GM21423 (cell line): ENCODE data around the gene CFAP68.
"Not testable (repeated sequence)": the region's sequence is repeated elsewhere in the genome, so short reads cannot be mapped to it uniquely, and the experiment has no call there.

Experiments
- ATAC-seq: cut with Tn5 transposase; IDR thresholded peaks from one replicate; pipeline ENCODE4 v1.9.1; 2021; ENCODE audit warnings: mild to moderate bottlenecking, moderate library complexity; ENCODE audit not compliant: unreplicated experiment

The CFAP68 gene

DNA sequence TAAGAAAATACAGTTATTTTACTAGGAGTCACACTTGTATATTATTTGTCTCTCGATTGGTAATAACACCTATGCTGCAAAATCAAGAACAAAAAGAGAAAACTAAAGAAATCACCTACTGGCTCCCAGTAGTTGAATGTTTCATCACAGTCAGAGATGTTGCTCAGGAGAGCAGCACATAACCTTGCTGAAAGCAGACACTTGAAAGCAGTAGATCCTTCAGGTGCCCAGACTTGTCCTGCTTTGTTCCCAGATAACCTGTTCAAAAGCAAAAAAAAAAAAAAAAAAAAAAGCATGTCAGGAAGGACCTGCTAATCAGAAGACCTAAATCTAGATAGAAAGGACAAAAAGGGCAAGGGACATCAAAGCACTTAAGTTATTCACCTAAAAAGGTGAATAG, 9.2 kb upstream of the CFAP68 start:
- no peak for ATAC-seq

- ATAC-seq, result peak; percentile 17
Measured at GRCh38 chr11:111870522-111870885, 8.8 kb upstream of the CFAP68 start.

DNA sequence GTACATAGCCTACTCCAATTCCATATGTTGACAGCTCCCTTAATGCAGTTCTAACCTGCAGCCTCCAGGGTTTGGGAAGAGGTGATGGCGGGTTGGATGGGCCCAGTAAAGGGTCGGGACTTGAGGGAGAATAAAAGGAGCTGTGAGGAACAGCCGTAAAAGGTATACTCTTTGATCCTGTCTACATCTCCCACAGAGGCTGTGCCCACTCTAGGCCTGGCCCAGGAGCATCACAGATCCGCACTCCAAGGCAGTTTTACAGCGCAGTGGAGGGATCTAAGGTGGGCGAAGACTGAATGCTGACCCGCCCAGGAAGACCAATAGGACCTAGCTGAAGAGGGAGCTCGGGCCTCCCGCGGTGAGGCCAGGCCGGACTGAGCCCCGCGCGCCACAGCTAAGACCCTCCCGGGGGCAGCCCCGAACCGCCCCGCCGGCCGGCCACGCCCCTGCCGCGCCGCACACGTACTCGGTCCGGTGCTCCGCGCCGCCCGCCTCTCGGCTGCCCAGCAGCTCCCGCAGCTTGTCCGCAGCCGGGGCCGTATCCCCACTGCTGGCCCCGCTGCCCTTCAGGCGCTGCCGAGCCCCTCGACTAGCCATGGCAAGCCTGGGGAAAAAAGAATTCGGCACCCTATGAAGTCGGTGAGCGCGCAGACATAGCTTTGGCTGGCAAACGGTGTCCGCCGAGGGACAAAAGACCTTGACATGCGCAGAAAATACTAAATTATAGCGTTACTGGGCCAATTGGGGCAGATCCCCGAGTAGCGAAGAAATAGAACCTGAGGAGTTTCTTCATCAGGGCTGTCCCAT, 8.3 kb upstream of the CFAP68 start, which contains the start of gene ALG9:
Gene ALG9, minus strand, starts transcription at position 696 of the 807 bp plus-strand sequence. Its CDS starts 99 bp downstream, at position 597.
- peak; percentile 89 for ATAC-seq

DNA sequence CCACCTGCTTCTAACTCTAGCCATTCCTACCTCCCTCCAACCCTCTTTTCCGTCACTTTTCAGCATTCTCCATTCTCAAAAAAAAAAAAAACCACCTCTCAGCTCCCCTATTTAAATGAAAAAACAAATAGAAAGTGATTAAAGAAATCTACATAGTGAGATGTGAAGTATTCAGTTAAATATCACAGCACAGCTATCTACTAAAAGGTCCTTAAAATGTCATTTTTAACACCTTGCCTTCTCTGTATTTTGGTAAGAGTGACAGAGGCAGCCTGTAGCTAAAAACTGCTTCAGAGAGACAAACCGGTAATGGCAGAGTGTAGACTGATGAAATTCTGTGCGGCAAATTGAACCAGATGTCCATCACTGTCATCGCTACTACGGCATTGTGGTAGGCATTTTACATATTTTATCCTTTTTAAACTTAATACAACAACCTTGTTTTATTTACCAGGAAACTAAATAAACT, 7.6 kb upstream of the CFAP68 start:
- ATAC-seq, result no peak

GRCh38 chr11:111878385-111878848, 924 bp upstream of the CFAP68 start:
- ATAC-seq, result no peak

- ATAC-seq, result no peak
Measured at GRCh38 chr11:111879637-111879960, 258 bp downstream of the CFAP68 start.

DNA sequence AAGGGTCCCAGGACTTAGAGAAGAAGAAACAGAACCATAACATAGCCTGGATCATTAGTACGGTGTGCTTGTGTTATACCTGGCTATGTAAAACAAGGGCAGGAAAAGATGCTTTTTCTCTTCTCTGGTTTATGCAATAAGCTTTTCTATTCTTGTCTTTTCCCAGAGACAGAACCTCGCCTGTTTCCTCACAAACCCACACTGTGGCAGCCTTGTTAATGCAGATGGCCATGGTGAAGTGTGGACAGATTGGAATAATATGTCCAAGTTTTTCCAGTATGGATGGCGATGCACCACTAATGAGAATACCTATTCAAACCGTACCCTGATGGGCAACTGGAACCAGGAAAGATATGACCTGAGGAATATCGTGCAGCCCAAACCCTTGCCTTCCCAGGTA, 2.9 kb downstream of the CFAP68 start:
- ATAC-seq, result no peak

DNA sequence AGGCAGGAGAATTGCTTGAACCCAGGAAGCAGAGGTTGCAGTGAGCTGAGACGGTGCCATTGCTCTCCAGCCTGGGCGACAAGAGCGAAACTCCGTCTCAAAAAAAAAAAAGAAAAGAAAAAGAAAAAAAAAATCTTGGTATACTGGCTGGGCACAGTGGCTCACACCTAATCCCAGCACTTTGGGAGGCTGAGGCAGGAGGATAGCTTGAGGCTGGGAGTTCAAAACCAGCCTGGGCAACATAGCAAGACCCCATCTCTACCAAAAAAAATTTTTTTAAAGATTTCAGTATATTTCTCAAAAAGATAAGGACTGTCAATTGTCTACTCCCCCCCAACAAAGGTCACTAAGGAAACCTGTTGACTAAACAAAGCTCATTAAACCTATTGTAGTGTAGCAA, 5.7 kb downstream of the CFAP68 start:
- not testable (repeated sequence) for ATAC-seq

DNA sequence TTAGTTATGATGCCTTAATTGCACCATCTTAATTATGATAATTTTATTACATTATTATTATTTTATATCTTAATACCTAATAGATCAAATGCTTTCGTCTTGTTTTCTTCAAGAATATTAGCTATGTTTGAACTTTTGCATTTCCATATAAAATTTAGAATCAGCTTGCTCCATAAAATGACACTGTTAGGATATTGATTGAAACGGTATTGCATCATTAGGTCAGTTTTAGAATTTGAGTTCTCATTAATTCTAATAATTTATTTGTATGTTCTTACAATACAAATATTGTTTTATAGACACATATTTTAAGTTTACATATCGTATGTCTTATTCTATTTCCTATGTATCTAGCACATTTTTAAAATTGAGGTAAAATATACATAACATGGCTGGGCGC, 6.7 kb downstream of the CFAP68 start:
- no peak for ATAC-seq

GRCh38 chr11:111886844-111887243, 7.5 kb downstream of the CFAP68 start:
- ATAC-seq, result no peak

DNA sequence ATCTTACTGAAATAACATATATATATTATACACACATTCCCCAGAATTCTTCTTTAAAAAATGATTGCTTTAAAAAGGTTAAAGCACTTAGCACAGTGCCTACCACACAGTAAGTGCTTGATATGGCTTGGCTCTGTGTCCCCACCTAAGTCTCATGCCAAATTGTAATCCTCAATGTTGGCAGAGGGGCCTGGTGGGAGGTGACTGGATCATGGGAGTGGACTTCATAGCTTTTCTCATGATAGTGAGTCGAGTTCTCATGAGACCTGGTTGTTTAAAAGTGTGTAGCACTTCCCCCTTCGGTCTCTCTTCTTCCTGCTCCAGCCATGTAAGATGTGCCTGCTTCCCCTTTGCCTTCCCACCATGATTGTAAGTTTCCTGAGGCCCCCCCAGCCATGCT, 26.1 kb downstream of the CFAP68 start:
- ATAC-seq, result no peak

- no peak for ATAC-seq
Measured at GRCh38 chr11:111906680-111907079, 27.3 kb downstream of the CFAP68 start.

DNA sequence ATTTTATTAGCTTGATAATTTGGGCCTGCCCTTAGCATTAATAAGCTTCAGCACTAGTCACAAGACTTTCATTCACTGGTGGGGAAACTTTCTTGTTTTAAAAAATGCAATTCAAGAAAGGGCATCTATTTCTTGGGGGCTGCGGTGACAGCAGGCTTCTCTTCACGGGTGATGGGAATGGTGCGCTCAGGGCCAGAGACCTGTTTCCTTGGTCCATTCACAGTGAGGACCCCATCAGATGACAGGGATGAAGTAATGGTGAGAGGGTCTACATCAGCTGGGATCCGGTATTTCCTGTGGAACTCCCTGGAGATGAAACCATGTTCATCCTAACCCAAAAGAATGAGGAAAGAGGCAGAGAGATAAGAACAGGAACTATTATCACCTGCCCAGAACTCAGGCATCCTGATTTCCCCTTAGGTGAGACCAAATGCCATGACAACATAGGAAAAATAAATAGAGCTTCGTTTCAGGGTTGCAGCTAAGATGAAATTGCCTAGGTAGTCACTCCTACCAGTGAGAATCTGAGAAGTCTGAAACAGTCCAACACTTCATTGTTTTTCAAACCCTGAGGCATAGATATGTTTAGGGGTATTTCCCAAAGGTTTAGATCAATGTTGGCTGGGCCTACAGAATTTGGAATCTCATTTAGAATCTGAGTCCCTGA, 29.4 kb downstream of the CFAP68 start:
- no peak for ATAC-seq

- ATAC-seq, result no peak
Measured at GRCh38 chr11:111909378-111909777, 30.0 kb downstream of the CFAP68 start.

GRCh38 chr11:111910676-111911562, 31.6 kb downstream of the CFAP68 start:
- no peak for ATAC-seq

GRCh38 chr11:111911563-111912401, 32.4 kb downstream of the CFAP68 start, which contains the start of gene CRYAB:
Gene CRYAB, minus strand, starts transcription at chr11:111911770. Its CDS starts 46 bp downstream, at chr11:111911724.
- ATAC-seq, result no peak

GRCh38 chr11:111912535-111912934, 33.2 kb downstream of the CFAP68 start, which contains the start of gene HSPB2:
Gene HSPB2, plus strand, starts transcription at chr11:111912734. Its CDS starts 96 bp downstream, at chr11:111912830.
- no peak for ATAC-seq

DNA sequence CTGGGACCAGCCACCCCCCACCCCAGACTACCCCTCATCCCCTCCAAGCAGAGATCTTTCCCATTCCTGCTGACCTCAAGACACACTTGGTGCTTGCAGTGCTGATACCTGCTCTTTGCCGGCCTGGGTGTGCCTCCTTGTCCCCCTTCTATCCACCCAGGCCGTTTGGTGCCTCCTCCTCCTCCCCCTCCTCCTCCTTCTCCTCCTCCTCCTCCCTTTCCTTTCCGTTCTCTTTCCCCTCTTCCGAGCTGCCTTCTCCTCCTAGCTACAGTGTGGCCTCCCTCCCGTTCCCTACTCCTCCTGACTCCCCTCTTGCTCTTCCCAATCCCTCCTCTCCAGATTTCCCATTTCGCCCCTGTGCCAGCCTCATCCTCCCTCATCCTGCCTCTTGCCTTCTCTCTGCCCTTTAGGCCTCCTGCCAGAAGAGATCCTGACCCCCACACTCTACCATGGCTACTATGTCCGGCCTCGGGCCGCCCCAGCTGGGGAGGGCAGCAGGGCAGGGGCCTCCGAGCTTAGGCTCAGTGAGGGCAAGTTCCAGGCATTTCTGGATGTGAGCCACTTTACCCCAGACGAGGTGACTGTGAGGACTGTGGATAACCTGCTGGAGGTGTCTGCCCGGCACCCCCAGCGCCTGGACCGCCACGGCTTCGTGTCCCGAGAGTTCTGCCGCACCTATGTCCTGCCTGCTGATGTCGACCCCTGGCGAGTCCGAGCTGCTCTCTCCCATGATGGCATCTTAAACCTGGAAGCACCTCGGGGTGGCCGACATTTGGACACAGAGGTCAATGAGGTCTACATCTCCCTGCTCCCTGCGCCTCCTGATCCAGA, 33.9 kb downstream of the CFAP68 start:
- no peak for ATAC-seq

GRCh38 chr11:111913997-111914396, 34.7 kb downstream of the CFAP68 start:
- no peak for ATAC-seq
